Activated T-cell treated with anti-CD3 and anti-CD28 coated beads for 4 hours (primary cell): ENCODE measurements around the gene THAP5.
A peak's percentile ranks its signal among the peaks of the same experiment; 100 is the strongest.

Source experiments
- DNase-seq: peaks from one replicate; pipeline ENCODE4 v3.0.0-alpha.2; 2020

Gene THAP5

DNA sequence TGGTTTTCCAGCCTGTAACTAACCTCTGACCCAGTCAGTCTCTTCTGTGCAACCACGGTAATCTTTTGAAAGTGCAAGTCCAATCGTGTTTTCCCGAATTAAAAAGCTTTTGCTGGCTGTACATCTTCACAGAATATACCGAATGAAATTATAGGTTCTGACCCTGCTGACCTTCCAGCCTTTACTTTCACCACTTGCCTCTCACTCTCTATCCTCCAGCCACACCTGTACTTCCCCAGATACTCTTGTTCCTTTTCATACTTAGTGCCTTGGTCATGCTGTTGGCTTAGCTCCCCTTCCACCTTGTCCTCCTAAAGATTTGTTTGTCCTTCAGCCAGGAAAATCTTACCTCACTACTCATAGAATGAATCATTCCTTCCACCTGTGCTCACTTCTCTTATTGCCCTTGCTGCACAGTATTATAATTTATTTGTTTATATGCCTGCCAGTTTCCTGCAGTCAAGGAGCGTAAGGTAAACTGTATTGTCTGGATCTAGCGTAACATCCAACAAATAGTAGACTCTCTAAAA, 41.3 kb downstream of the THAP5 start:
- DNase-seq, result no peak

DNA sequence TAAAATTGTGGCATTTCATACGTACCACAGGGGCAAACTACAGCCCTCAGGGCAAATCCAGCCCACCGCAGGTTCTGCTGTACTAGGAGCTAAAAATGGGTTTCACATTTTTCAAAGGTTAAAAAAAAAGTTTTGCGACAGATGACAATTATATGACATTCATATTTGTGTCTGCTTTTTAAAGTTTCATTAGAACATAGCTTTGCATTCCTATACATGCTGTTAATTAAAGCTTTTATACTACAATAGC, 42.8 kb downstream of the THAP5 start:
- no peak for DNase-seq

DNA sequence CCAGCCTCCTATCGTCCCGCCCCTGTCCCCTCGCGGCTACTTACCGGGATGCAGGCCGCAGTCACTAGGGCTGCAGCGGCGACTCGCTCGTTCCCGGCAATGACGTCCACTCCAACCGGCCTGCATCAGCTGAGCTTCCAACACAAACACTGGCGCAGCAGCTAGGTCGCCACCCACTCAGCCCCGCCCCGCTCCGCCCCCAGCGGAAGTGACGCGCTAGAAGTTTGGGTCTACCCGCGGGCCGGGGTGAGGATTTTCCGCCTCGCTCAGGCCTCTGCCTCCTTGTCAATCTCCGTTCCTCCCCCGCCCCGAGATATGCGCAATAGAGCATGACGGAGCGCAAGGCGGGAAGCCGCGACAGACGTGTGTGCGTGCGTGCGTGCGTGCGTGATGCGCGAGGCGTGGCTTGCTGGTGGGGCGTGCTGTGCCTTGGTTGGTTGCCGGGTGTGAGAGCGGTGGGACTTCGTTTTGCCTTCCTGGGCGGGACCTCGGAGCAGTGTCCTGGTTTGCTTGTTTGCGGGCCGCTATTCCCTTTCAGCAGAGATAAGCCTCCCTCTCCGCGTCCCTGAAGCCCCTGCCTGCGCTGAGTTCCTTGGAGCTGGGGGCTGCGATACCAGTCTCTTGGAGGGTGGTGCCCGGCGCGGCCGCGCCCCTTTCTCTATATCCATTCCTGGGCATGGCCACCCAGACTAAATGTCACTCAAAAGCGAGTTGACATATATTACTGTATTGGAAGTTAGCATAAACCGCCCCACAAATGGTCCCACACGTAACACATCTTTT, 43.3 kb downstream of the THAP5 start, which contains the start of gene PNPLA8:
TSS of gene PNPLA8 (minus strand) at position 151 of the 783 bp plus-strand sequence. CDS start 10,644 bp downstream, outside the sequence.
- DNase-seq, result peak; percentile 100

DNA sequence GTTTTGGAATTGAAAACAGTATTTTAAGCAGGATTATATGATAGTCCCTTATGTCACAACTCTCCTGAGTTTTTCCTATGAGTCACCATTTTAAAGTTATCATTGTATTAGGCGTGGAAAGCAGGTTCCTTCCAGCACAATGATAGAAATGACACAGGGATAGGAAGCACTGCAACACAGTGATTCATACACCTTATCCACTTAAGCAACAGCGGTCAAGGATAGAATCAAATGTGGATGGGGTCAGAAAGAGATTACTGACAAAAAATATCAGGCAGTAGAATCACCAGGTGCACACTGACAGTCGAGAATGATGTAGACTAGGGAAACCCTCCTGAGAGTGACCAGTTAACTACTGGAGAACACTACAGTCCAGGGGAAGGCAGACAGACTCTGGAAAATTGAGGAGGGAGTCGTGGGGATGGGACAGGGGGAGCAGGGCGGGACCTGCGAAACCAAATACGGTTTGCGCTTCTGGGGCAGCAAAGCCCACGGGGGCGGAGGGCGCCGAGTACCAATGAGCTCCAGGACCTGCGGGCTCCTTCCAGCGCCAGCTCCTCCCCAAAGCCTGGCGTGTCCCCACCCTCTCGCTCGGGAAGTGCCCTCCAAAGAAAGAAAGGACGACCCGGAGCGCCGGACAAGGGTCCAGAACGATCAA, 44.0 kb downstream of the THAP5 start:
- DNase-seq, result no peak

DNA sequence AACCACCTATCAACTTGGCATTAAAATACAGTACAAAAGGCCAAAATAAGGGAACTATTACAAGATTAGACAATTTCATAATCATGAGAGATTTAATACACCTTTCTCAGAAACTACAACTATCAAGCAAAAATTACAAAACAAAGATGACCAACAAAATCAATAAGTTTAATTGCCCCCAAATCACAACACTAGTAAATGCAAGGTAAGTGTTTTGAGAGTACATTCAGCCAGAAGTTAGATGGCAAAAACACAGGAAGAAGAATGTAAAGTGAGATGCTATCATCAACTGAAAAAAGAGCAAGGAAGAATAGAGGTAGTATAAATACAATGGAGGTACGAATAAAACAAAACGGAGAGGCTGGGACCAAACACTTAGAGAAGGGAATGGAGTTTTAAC, 46.7 kb downstream of the THAP5 start:
- no peak for DNase-seq

DNA sequence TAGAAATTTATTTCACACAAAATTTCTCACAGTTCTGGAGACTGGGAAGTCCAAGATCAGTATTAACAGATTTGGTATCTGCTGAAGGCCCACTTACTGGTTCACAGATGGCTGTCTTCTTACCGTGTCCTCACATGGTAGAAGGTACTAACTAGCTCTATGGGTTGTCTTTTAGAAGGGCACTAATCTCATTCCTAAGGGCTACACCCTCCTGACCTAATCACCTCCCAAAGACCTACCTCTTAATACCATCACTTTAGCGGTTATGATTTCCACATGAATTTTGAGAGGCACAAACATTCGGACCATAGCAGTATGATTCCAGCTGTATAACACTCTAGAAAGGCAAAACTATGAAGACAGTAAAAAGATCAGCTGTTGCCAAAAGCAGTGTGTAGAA, 51.6 kb downstream of the THAP5 start:
- DNase-seq, result no peak

DNA sequence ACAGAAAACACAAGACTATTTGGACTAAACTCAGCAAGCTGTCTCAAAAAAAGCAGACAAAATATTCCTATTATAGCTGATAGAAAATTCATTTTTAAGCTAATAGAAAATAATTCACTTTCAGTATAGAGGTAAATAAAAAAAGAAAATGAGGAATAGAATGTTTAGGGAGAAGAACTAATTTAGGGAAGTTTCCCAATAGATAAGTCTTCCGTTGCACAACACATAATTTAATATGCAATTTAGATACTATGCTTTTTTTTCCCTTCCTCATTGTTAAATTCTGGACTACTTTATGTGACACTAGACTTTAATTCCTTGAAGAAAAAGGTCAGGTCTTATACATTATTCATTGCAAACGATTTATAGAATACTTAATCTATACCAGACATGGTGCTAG, 53.9 kb downstream of the THAP5 start:
- no peak for DNase-seq

DNA sequence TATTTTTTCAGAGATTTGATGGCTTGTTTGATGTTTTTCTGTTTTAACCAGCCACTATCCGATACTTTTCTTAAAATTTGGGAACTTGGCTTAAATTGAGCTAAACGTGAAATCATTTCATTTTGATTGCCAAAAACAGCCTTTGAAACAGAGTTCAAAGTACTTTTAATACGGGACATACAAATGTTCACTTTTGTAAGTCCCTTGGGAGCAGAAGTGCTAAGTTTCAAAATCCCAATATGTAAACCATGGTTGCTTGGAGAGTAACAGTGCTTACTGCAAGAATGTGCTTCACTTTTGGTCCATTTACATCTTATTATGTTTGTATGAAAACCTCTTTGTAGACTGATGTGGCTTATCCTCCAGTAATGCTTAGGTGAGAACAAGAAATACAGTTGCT, 54.5 kb downstream of the THAP5 start:
- DNase-seq, result no peak
